Calu3 (cell line): ENCODE data around the gene ALDH1A2. TPM values are rescaled to one million over a fixed set of nuclear protein-coding genes. Genes with fewer than 3 reads are reported as not detected.

Experiments used
- BruUV-seq: library from RNA; stranded (reverse); fragments of 400-500 nt; replicated peaks from 2 replicates; lab custom pipeline; 2021; lab: Mats Ljungman, UMichigan
- CTCF ChIA-PET: fragments of 300-600 bp; sonication (Branson Sonifier 250); formaldehyde crosslinking; loops from one replicate; lab custom pipeline; 2022; ENCODE audit warnings: antibody characterized with exemption; lab: Charles Lee
- DNase-seq: peaks from one replicate; pipeline ENCODE4 v3.0.0; 2022
- H3K27ac Mint-ChIP-seq: one replicate; pipeline ENCODE4 v1.8.0; 2022; ENCODE audit warnings: mixed read lengths; ENCODE audit not compliant: unreplicated experiment
- H3K27me3 Mint-ChIP-seq: one replicate; pipeline ENCODE4 v1.8.0; 2022; ENCODE audit warnings: mixed read lengths; ENCODE audit not compliant: unreplicated experiment
- H3K36me3 Mint-ChIP-seq: one replicate; pipeline ENCODE4 v1.8.0; 2022; ENCODE audit warnings: mild to moderate bottlenecking, moderate library complexity, mixed read lengths; ENCODE audit not compliant: insufficient read depth, unreplicated experiment
- H3K4me1 Mint-ChIP-seq: one replicate; pipeline ENCODE4 v1.8.0; 2022; ENCODE audit warnings: mild to moderate bottlenecking, low read depth, mixed read lengths; ENCODE audit not compliant: unreplicated experiment
- H3K4me3 Mint-ChIP-seq: one replicate; pipeline ENCODE4 v1.8.0; 2022; ENCODE audit warnings: mild to moderate bottlenecking, low read depth, moderate library complexity, mixed read lengths; ENCODE audit not compliant: unreplicated experiment
- H3K9me3 Mint-ChIP-seq: one replicate; pipeline ENCODE4 v1.8.0; 2022; ENCODE audit warnings: low read depth, mixed read lengths; ENCODE audit not compliant: unreplicated experiment
- intact Hi-C: fragments of 100-400 bp; cut with micrococcal nuclease; formaldehyde crosslinking; loops from one replicate; pipeline ENCODE4 v1.10.0; 2022; ENCODE audit not compliant: unreplicated experiment
- total RNA-seq: library from RNA; stranded (reverse); gene quantifications from 2 replicates; pipeline ENCODE4 v1.2.3, GENCODE V29; 2022
- TF ChIP-seq, protein P1 (sequence below): fragments of 200-600 bp; IDR thresholded peaks from one replicate; pipeline ENCODE4 v1.8.0; 2022; ENCODE audit warnings: antibody characterized with exemption; ENCODE audit not compliant: unreplicated experiment

The ALDH1A2 gene
- total RNA-seq, 1 experiment from 2014 or later, result 219 TPM

DNA sequence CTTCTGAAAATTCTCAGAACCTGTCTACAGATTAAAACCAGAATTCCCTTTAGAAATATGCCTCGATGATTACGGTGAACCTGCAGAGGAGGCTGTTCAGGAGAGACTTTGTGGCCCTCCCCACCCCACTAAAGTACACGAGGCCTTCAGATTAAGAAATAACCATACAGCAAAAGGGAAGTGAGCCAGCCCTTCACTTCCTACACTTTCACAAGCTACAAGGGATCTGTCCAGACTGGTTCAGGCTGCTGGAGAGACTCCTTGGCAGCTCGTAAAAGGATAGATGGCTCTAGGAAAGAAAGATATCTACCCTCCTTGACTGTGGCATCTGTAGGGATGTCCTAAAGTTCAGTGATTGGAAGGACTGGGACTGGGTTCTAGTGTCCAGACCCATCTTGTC lies 102.6 kb downstream of the ALDH1A2 start:
- CTCF ChIA-PET, result interaction anchor here (0.5 kb wide), 1 partner anchor 8 kb away, joined by 3 read pairs; no protein-coding TSS in a partner anchor
- DNase-seq, result no peak
- intact Hi-C loops, result no loop called here
- TF ChIP-seq, protein P1, sequence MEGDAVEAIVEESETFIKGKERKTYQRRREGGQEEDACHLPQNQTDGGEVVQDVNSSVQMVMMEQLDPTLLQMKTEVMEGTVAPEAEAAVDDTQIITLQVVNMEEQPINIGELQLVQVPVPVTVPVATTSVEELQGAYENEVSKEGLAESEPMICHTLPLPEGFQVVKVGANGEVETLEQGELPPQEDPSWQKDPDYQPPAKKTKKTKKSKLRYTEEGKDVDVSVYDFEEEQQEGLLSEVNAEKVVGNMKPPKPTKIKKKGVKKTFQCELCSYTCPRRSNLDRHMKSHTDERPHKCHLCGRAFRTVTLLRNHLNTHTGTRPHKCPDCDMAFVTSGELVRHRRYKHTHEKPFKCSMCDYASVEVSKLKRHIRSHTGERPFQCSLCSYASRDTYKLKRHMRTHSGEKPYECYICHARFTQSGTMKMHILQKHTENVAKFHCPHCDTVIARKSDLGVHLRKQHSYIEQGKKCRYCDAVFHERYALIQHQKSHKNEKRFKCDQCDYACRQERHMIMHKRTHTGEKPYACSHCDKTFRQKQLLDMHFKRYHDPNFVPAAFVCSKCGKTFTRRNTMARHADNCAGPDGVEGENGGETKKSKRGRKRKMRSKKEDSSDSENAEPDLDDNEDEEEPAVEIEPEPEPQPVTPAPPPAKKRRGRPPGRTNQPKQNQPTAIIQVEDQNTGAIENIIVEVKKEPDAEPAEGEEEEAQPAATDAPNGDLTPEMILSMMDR, result no peak
- Mint-ChIP-seq H3K27me3 (no peaks in the 10 kb centered on the region), H3K27ac (no peak overlapping the region), H3K36me3 (peaks cover 28% of the 10 kb centered on the region), H3K9me3 (no peaks in the 10 kb centered on the region), H3K4me3 (no peak overlapping the region), H3K4me1 (no peaks in the 10 kb centered on the region)
- no TSS peak for BruUV-seq

DNA sequence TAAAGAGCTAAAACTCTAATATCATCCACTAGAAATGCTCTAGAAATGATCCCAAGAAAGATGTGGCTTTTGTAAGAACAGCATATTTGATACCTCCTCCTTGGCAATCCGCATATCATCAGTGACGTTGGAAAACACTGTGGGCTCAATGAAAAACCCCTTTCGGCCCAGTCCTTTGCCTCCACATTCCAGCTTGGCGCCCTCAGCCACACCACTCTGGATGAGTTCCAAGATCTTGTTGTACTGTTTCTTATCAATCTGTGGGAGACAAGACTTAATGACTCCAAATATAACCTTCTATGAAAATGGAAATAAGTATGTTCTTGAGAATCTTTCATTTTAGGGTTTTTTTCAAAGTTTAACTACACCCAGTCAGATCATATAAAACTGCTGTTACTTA lies 103.6 kb downstream of the ALDH1A2 start:
- intact Hi-C loops, result no loop called here
- CTCF ChIA-PET, result no interaction called here
- H3K27me3 Mint-ChIP-seq, result no peaks in the 10 kb centered on the region
- no peaks in the 10 kb centered on the region for H3K9me3 Mint-ChIP-seq
- TF ChIP-seq, protein P1, result no peak
- no peak overlapping the region for H3K4me3 Mint-ChIP-seq
- peaks cover 28% of the 10 kb centered on the region for H3K36me3 Mint-ChIP-seq
- H3K27ac Mint-ChIP-seq, result no peak overlapping the region
- BruUV-seq, result no TSS peak
- DNase-seq, result no peak
- H3K4me1 Mint-ChIP-seq, result no peaks in the 10 kb centered on the region

DNA sequence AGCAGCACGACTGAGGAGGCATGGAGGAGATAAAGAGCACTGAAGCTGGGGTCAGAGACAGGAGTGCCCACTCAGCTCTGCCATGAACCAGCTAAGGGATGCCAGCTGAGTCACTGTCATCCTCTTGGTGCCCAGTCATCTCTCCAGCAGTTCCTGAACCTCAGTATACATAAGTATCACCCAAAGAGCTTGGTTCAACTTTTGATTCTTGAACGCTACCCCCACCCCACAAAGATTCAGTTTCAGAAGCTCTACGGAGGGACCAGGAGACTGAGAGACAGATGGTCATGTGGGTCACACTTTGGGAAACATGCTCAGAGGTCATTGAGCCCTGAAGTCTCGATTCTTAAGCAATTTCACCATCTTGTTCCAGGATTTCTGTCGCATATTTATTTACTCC lies 108.4 kb downstream of the ALDH1A2 start:
- DNase-seq, result no peak
- H3K4me3 Mint-ChIP-seq, result no peak overlapping the region
- H3K9me3 Mint-ChIP-seq, result no peaks in the 10 kb centered on the region
- no TSS peak for BruUV-seq
- H3K27ac Mint-ChIP-seq, result no peak overlapping the region
- TF ChIP-seq, protein P1, result no peak
- peaks cover 26% of the 10 kb centered on the region for H3K36me3 Mint-ChIP-seq
- intact Hi-C loops, result loop anchor here (10.0 kb wide), 1 partner anchor 92 kb away; no protein-coding TSS in a partner anchor
- CTCF ChIA-PET, result no interaction called here
- H3K27me3 Mint-ChIP-seq, result no peaks in the 10 kb centered on the region
- peaks cover 3% of the 10 kb centered on the region for H3K4me1 Mint-ChIP-seq

DNA sequence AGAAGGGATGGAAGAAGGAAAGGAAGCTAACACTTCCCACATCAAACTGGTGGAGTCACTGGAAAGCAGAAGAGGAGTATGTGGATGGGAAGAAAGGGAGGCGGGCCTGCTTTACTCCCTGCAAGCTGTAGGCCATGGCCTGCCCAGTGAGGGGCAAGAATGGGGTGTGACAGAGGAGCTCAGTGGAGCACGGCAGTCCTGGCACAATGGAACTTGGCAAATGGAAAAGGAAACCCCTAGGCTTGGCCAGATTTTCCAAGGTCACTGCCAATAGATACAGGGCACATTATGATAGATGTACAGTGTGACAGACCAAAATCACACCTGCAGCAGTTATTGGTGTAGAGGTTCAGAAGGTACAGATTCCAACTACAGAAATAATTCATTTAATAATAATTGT lies 111.6 kb downstream of the ALDH1A2 start:
- H3K4me3 Mint-ChIP-seq, result no peak overlapping the region
- H3K9me3 Mint-ChIP-seq, result no peaks in the 10 kb centered on the region
- no peaks in the 10 kb centered on the region for H3K27me3 Mint-ChIP-seq
- peaks cover 28% of the 10 kb centered on the region for H3K36me3 Mint-ChIP-seq
- peaks cover 31% of the 10 kb centered on the region for H3K4me1 Mint-ChIP-seq
- DNase-seq, result no peak
- BruUV-seq, result no TSS peak
- TF ChIP-seq, protein P1, result no peak
- CTCF ChIA-PET, result no interaction called here
- H3K27ac Mint-ChIP-seq, result no peak overlapping the region
- intact Hi-C loops, result loop anchor here (10.0 kb wide), 1 partner anchor 89 kb away; no protein-coding TSS in a partner anchor
